Muscle of arm (tissue), 12 donors: Measurements from ENCODE around the gene DBNDD2. TPM values are rescaled to one million over a fixed set of nuclear protein-coding genes. Genes with fewer than 3 reads are reported as not detected.

ENCODE experiments used
- DNase-seq: peaks from one replicate; pipeline ENCODE4 v3.0.0-alpha.2; 2013
- polyA plus RNA-seq, 12 donors: library from polyadenylated mRNA; unstranded; fragments of 120-200 nt; gene quantifications; one replicate each; pipeline ENCODE4 v1.2.1, GENCODE V29; 2013; ENCODE audit not compliant: insufficient read length in 12 of 12

DBNDD2 gene
- polyA plus RNA-seq, 12 donors: 19.2 to 31.0 (median 25.6) TPM; not detected in 1

- no peak for DNase-seq
These were observed 34.0 kb upstream of the DBNDD2 start for GRCh38 chr20:45374101-45374467.

GRCh38 chr20:45374966-45375365 is 33.1 kb upstream of the DBNDD2 start:
- no peak for DNase-seq

GRCh38 chr20:45377269-45377668 is 30.8 kb upstream of the DBNDD2 start:
- no peak for DNase-seq

GRCh38 chr20:45378191-45378590 is 29.9 kb upstream of the DBNDD2 start, which contains the start of gene TP53TG5:
TSS of gene TP53TG5 (minus strand) at chr20:45378325. CDS start at chr20:45378236, 89 bp downstream.
- DNase-seq: no peak

GRCh38 chr20:45387274-45387673 is 20.8 kb upstream of the DBNDD2 start:
- no peak for DNase-seq

GRCh38 chr20:45390931-45391330 is 17.2 kb upstream of the DBNDD2 start:
- DNase-seq: no peak

- no peak for DNase-seq
These were observed 16.5 kb upstream of the DBNDD2 start for GRCh38 chr20:45391559-45391958.

GRCh38 chr20:45392733-45393132 is 15.4 kb upstream of the DBNDD2 start:
- DNase-seq: no peak

- no peak for DNase-seq
These were observed 13.6 kb upstream of the DBNDD2 start for GRCh38 chr20:45394221-45395113.

GRCh38 chr20:45395114-45395415 is 13.0 kb upstream of the DBNDD2 start:
- no peak for DNase-seq

GRCh38 chr20:45399018-45399417 is 9.1 kb upstream of the DBNDD2 start:
- DNase-seq: no peak

- DNase-seq: no peak
These were observed 7.6 kb upstream of the DBNDD2 start for GRCh38 chr20:45400346-45401031.

GRCh38 chr20:45402946-45403345 is 5.1 kb upstream of the DBNDD2 start:
- no peak for DNase-seq

GRCh38 chr20:45404438-45404837 is 3.7 kb upstream of the DBNDD2 start:
- no peak for DNase-seq

- DNase-seq: no peak
These were observed 2.4 kb upstream of the DBNDD2 start for GRCh38 chr20:45405571-45406259.

- no peak for DNase-seq
These were observed 1.6 kb upstream of the DBNDD2 start for GRCh38 chr20:45406260-45407066.

- DNase-seq: no peak
These were observed 883 bp upstream of the DBNDD2 start for GRCh38 chr20:45407067-45407745.

GRCh38 chr20:45408646-45409213 is 641 bp downstream of the DBNDD2 start:
- no peak for DNase-seq

GRCh38 chr20:45409521-45410272 is 1.6 kb downstream of the DBNDD2 start:
- no peak for DNase-seq

- no peak for DNase-seq
These were observed 2.8 kb downstream of the DBNDD2 start for GRCh38 chr20:45410887-45411286.
